Measurements from ENCODE around the gene PLCXD3.
"Not testable (repeated sequence)": the region's sequence is repeated elsewhere in the genome, so short reads cannot be mapped to it uniquely, and the experiment has no call there.

PLCXD3 gene

GRCh38 chr5:41346609-41347008, 163.8 kb downstream of the PLCXD3 start:
- DNase-seq (ENCODE audit: low spot score): no peak

- DNase-seq (ENCODE audit: low spot score): no peak
Observed at GRCh38 chr5:41345295-41345694, 165.1 kb downstream of the PLCXD3 start.

GRCh38 chr5:41339339-41339738, 171.1 kb downstream of the PLCXD3 start:
- no peak for DNase-seq (ENCODE audit: low spot score)

GRCh38 chr5:41338136-41338675, 172.2 kb downstream of the PLCXD3 start:
- DNase-seq (ENCODE audit: low spot score): no peak

GRCh38 chr5:41337724-41338123, 172.7 kb downstream of the PLCXD3 start:
- no peak for DNase-seq (ENCODE audit: low spot score)

- no peak for DNase-seq (ENCODE audit: low spot score)
Observed at GRCh38 chr5:41337216-41337615, 173.2 kb downstream of the PLCXD3 start.

GRCh38 chr5:41336471-41336870, 173.9 kb downstream of the PLCXD3 start:
- DNase-seq (ENCODE audit: low spot score): no peak

- DNase-seq (ENCODE audit: low spot score): no peak
Observed at GRCh38 chr5:41335596-41336181, 174.7 kb downstream of the PLCXD3 start.

- no peak for DNase-seq (ENCODE audit: low spot score)
Observed at GRCh38 chr5:41334758-41335157, 175.6 kb downstream of the PLCXD3 start.

GRCh38 chr5:41334221-41334620, 176.2 kb downstream of the PLCXD3 start:
- DNase-seq (ENCODE audit: low spot score): no peak

- DNase-seq (ENCODE audit: low spot score): no peak
Observed at GRCh38 chr5:41325074-41325473, 185.3 kb downstream of the PLCXD3 start.

- DNase-seq (ENCODE audit: low spot score): not testable (repeated sequence)
Observed at GRCh38 chr5:41322826-41323225, 187.6 kb downstream of the PLCXD3 start.

- DNase-seq (ENCODE audit: low spot score): no peak
Observed at GRCh38 chr5:41312478-41313060, 197.8 kb downstream of the PLCXD3 start.

- DNase-seq (ENCODE audit: low spot score): no peak
Observed at GRCh38 chr5:41312066-41312465, 198.3 kb downstream of the PLCXD3 start.

GRCh38 chr5:41309275-41309674, 201.1 kb downstream of the PLCXD3 start:
- no peak for DNase-seq (ENCODE audit: low spot score)

- DNase-seq (ENCODE audit: low spot score): no peak
Observed at GRCh38 chr5:41306005-41306404, 204.4 kb downstream of the PLCXD3 start.

GRCh38 chr5:41305056-41305455, 205.3 kb downstream of the PLCXD3 start:
- DNase-seq (ENCODE audit: low spot score): no peak

GRCh38 chr5:41296066-41296465, 214.3 kb downstream of the PLCXD3 start:
- no peak for DNase-seq (ENCODE audit: low spot score)

GRCh38 chr5:41291323-41291722, 219.1 kb downstream of the PLCXD3 start:
- no peak for DNase-seq (ENCODE audit: low spot score)

- DNase-seq (ENCODE audit: low spot score): no peak
Observed at GRCh38 chr5:41290810-41291209, 219.6 kb downstream of the PLCXD3 start.

- no peak for DNase-seq (ENCODE audit: low spot score)
Observed at GRCh38 chr5:41289970-41290464, 220.4 kb downstream of the PLCXD3 start.

GRCh38 chr5:41286696-41287095, 223.7 kb downstream of the PLCXD3 start:
- DNase-seq (ENCODE audit: low spot score): no peak

- DNase-seq (ENCODE audit: low spot score): no peak
Observed at GRCh38 chr5:41286165-41286564, 224.2 kb downstream of the PLCXD3 start.

GRCh38 chr5:41284938-41285337, 225.5 kb downstream of the PLCXD3 start:
- DNase-seq (ENCODE audit: low spot score): no peak
